GM19351 (cell line): Measurements from ENCODE around the gene MICOS13.

Source experiments
- ATAC-seq: cut with Tn5 transposase; IDR thresholded peaks from one replicate; pipeline ENCODE4 v1.9.1; 2021; ENCODE audit warnings: mild to moderate bottlenecking, moderate library complexity; ENCODE audit not compliant: unreplicated experiment

The MICOS13 gene

DNA sequence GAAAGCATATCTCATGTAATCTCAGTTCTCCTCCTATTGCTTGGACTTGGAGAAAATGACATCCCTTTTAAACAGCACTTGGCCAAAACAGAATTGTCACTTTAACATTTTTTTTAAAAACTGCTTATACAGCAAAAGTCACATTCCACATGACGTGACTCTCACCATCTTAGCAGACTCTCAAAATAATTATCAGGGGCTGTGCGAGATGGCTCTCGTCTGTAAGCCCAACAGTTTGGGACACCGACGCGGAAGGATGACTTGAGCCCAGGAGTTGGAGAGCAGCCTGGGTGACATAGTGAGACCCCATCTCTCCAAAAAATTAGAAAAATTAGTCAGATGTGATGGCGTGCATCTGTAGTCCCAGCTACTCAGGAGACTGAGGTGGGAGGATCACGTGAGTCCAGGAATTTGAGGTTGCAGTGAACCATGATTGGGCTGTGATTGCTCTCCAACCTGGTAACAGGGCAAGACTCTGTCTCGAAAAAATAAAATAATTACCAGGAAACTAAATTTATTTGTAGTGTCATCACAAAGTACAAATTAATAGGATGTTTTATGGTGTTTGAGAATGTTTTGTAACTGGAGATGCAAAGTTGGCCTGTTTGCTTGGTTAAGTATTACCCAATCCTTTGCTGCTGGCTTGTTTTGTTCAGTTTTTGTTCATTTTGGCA lies 48.6 kb downstream of the MICOS13 start:
- ATAC-seq, result no peak

DNA sequence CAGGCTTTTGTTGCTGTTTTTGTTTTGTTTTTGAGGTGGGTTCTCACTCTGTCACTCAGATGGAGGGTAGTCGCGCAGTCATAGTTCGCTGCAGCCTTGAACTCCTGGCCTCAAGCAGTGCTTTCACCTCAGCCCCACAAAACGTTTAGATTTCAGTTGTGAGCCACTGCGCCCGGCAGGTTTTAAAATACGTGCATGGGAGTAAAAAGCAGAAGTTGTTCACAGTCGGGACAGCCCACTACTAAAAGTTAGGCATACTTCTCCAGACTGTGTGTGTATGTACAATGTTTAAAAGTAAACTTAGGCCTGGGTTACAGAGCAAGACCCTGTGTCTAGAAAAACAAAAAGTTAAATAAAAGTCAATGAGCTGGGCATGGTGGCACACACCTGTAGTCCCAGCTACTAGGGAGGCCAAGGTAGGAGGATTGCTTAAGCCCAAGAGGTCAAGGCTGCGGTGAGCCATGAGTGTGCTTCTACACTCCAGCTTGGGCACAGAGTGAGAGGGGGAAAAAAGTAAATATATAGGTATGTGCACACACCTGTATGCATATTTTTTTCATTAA lies 51.3 kb downstream of the MICOS13 start:
- no peak for ATAC-seq

GRCh38 chr19:5628461-5628860 lies 51.9 kb downstream of the MICOS13 start:
- ATAC-seq, result no peak
